Epithelial cell of umbilical artery (primary cell): Measurements from ENCODE around the gene SPP2. TPM values are rescaled to one million over a fixed set of nuclear protein-coding genes. Genes with fewer than 3 reads are reported as not detected.

Experiments used
- total RNA-seq: library from RNA; depleted of rRNA; stranded (reverse); fragments of >200 nt; gene quantifications from 2 replicates; pipeline ENCODE4 v1.2.3, GENCODE V29; 2014

Gene SPP2
- not detected in 2 replicates for total RNA-seq

DNA sequence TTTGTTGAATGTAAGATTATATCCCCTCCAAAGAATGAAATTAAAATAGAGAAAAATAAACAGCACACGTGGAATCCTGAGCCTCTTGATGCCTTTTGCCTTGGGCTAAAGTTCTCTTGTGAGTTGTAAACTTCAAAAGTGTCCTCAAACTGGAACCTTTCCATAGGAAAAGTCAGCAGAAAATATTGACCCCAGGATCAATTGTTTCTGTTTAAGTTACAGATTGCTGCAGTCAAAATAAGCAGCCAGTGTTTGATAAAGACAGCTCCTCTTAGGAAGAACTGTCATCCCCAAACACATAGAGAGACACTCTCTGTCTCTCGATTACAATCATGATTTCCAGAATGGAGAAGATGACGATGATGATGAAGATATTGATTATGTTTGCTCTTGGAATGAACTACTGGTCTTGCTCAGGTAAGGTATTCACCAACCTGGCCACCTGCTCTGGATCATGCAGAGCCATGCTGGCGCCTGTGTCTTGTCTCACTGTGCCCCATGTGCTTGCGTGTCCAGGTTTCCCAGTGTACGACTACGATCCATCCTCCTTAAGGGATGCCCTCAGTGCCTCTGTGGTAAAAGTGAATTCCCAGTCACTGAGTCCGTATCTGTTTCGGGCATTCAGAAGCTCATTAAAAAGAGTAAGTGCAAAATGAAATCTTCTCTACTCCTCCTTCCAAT is at the start of gene SPP2:
TSS of gene SPP2 (plus strand) at position 248 of the 681 bp plus-strand sequence. CDS start at position 333, 85 bp downstream.

Other genes with a start within 250 kb of the SPP2 start
- gene HJURP, start 196.2 kb upstream of the SPP2 start, total RNA-seq, result 23.1 and 26.0 TPM in 2 replicates
- gene TRPM8, start 133.3 kb upstream of the SPP2 start, total RNA-seq, result 0.15 TPM in 1 of 2 replicates, not detected in the other